Urinary bladder (tissue), 4 donors: ENCODE data around the gene FUS. TPM values are rescaled to one million over a fixed set of nuclear protein-coding genes. Genes with fewer than 3 reads are reported as not detected.
"Not testable (repeated sequence)": the region's sequence is repeated elsewhere in the genome, so short reads cannot be mapped to it uniquely, and the experiment has no call there.

Source experiments
- DNase-seq: peaks from one replicate; pipeline ENCODE4 v3.0.0-alpha.2; 2015; ENCODE audit errors: extremely low spot score
- H3K27ac ChIP-seq: one replicate; pipeline ENCODE4 v1.5.1; 2013; ENCODE audit warnings: low read depth, mild to moderate bottlenecking, moderate library complexity
- H3K36me3 ChIP-seq: one replicate; pipeline ENCODE4 v1.6.1; 2013; ENCODE audit warnings: mild to moderate bottlenecking, moderate library complexity; ENCODE audit not compliant: insufficient read depth
- H3K4me1 ChIP-seq: one replicate; pipeline ENCODE4 v1.6.1; 2013; ENCODE audit warnings: mild to moderate bottlenecking, moderate library complexity; ENCODE audit not compliant: insufficient read depth
- H3K4me3 ChIP-seq: one replicate; pipeline ENCODE4 v1.5.1; 2013; ENCODE audit warnings: low read depth, low read length
- WGBS: extraction: QIAGEN DNeasy Blood & Tissue Kit; methylation state at CpG from one replicate; pipeline ENCODE4 v1.1.7; 2013; 5-methylcytosine and 5-hydroxymethylcytosine counted together
- polyA plus RNA-seq: library from polyadenylated mRNA; stranded (reverse); fragments of 200-250 nt; gene quantifications from one replicate; pipeline ENCODE4 v1.2.3, GENCODE V29; 2013
- total RNA-seq: library from RNA; depleted of rRNA; stranded (reverse); fragments of >200 nt; gene quantifications from one replicate; pipeline ENCODE4 v1.2.3, GENCODE V29; 2014
- donor health status: healthy with polysubstance abuse.
- donor health status: healthy.

Gene FUS
- total and polyA plus RNA-seq, 2 donors: 81.6 to 159 TPM

DNA sequence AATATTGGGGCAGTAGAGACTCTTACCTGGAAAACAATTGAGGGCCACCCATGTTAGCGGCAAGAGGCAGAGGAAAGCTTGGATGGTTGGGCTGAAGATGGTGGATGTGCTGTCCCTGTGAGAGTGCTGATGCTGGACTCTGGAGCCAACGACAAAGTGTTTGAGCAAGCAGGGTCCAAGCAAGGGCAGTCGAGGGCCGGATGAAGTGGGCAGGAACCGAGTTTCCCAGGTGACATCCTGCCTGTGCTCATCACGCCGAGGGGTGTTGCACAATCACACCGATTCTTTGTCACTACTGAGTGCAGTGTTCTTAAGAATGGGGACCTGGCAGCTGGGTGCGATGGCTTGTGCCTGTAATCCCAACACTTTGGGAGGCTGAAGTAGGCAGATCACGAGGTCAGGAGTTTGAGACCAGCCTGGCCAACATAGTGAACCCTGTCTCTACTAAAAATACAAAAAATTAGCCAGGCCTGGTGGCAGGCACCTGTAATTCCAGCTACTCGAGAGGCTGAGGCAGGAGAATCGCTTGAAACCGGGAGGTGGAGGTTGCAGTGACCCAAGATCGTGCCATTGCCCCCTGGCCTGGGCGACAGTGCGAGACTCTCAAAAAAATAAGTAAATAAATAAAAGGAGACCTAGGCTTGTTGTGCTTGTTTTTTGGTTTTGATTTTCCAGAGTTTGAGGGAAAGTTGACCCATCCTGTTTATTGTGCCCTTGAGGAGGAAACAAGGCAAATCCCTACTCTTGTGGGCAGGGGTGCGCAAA lies 16.6 kb downstream of the FUS start:
- Histone ChIP-seq H3K4me3 (no peak overlapping the region), H3K27ac (no peak overlapping the region), H3K4me1 (no peaks in the 10 kb centered on the region), H3K36me3 (peaks cover 4% of the 10 kb centered on the region)
- no peak for DNase-seq
- 88% methylated on average over 17 of the region's 17 CpGs for WGBS

DNA sequence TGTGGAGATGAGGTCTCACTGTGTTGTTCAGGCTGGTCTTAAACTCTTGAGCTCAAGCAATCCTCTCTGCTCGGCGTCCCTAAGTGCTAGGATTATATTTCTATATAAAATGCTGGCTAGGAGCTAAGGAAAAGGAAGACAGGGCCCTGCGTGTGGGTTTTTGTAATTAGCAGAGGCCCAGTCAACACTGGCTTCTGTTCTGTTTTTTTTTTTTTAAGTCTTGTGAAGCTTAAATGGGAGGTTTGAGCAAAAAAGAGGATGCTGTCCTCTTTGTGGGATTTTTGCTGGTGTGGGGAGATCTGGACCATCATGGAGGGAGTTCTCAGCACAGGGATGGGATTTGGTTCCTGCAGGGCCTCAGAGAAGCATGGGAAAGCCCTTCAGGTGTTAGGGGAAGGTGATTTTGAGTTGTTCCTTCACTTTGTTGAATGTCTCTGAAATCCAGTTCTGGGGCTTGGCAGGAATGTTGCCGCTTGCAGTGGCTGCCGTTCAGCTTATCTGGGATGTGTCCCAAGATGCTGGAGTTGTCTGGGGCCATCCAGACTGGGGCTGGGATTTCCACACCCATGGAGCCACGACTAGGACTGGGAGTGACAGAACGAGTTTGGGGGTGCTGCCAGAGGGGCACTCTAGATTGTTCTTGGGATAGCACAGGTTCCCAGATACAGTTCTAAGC lies 18.4 kb downstream of the FUS start:
- Histone ChIP-seq H3K27ac (no peak overlapping the region), H3K4me3 (no peak overlapping the region), H3K36me3 (no peaks in the 10 kb centered on the region), H3K4me1 (no peaks in the 10 kb centered on the region)
- DNase-seq: no peak
- 60% methylated on average over 7 of the region's 7 CpGs for WGBS

DNA sequence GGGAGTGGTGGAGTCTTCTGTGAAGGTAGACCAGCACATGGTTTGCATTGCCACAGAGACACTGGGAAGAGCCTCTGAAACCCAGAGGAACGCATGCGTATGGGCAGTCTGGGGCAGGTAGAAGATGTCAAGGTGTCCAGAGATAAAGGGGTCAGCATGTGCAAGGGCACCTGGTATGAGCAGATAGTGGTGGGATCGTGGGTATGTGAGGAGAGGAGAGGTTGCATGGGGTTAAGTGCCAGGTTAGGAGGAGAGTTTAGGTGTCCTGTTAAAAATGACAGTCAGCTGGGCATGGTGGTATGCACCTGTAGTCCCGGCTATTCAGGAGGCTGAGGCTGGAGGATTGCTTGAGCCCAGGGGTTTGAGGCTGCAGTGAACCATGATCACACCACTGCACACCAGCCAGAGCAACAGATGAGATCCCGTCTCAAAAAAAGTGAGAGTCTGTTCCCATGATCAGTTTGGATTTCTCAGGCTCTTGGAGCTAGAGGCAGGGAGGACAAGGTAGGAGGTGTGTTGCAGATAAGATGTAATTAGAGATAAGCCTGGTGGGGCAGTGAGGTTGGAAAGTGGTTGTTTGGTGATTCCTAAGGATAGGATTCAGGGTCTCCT lies 19.6 kb downstream of the FUS start:
- Histone ChIP-seq H3K4me3 (no peak overlapping the region), H3K4me1 (no peaks in the 10 kb centered on the region), H3K36me3 (no peaks in the 10 kb centered on the region), H3K27ac (no peak overlapping the region)
- 93% methylated on average over 5 of the region's 5 CpGs for WGBS
- DNase-seq: no peak

DNA sequence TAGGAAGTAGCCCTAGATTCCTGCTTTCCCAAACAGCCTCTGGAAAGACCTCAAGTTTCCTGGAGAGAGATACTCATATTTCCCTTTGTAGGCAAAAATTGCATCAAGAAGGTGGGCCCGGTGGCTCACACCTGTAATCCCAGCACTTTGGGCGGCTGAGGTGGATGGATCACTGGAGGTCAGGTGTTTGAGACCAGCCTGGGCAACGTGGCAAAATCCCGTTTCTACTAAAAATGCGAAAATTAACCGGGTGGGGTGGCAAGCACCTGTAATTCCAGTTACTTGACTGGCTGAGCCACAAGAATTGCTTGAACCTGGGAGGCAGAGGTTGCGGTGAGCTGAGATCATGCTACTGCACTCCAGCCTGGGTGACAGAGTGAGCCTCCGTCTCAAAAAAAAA lies 20.2 kb downstream of the FUS start:
- DNase-seq, H3K27ac ChIP-seq, H3K4me3 ChIP-seq, H3K36me3 ChIP-seq, H3K4me1 ChIP-seq: not testable (repeated sequence)
- 89% methylated on average over 8 of the region's 8 CpGs for WGBS

DNA sequence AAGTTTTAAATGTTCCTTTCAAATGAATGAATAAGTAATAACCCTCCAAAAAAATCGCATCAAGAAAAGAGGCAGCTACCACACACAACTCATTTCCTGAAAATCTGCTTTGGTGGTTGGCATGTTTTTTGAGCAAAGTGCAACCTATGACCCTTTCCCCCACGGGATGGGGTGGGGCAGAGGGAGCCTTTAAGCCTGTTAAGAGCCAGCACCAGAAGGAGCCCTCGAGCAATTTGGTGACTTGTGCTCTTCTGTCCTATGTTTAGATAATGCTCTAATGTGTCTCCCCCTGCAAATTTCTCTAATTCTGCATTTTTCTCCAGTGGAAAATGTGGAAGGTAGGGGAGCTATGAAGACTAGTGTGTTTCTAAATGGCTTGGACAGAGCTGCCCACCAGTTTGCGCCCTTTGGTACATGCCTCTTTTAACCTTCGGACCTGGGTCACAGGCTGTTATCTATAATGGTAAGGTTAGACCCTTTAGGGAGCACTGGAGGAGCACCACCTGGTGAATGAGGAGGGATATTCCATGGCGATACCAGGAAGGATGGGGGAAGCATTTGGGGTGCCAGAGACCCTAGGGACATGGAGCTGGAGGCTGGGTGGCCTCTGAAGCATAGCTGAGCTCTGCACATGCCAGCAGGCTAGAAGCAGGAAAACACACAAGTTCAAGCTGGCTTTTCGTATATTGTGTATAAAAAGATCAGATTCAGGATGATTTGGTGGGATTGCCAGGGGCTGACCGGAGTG lies 21.1 kb downstream of the FUS start:
- 52% methylated on average over 8 of the region's 8 CpGs for WGBS

DNA sequence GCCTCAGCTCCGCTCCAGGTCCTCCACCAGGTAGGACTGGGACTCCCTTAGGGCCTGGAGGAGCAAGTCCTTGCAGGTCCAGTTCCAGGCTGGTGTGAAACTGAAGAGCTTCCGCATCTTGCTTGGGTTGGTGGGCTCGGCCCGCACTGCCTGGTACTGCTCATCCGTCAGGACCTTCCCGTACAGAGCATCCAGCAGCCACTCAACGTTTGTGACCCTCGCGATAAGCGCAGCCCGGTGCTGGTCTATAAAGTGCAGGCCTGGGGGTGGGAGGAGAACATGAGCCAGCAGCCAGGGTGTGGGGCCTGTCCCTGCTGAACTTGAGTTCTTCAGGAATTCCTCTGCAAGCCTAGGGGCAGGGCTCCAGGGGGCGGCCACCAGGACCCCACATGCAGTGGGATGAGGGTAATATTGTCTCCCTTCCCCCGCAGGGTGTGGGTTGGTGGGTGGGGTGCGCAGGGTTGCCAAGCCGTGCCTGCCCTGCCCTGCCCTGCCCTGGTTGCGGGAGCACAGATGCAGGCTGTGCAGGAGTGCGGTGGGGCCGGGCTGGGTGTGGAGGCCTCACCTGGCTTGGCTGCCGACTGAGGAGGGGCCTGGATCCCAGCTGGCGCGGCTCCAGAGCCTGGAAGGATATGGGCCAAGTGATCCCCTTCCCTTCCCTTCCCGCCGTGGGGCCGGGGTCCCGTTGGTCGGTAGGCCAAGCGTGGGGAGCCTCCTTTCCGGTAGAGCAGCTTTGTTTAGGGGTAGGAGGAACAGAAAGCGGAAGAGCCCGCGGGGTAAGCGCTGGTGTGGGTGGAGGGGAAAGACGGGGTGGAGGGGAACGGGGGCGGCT lies 21.9 kb downstream of the FUS start:
- Histone ChIP-seq H3K4me1 (no peaks in the 10 kb centered on the region), H3K4me3 (peak overlapping the region; percentile 88), H3K36me3 (no peaks in the 10 kb centered on the region), H3K27ac (peak overlapping the region; percentile 54)
- WGBS: 11% methylated on average over 35 of the region's 35 CpGs
- DNase-seq: no peak

More for the DNA sequence above, 21.1 kb downstream of the FUS start:
- Histone ChIP-seq H3K27ac (no peak overlapping the region), H3K4me3 (no peak overlapping the region), H3K36me3 (no peaks in the 10 kb centered on the region), H3K4me1 (no peaks in the 10 kb centered on the region)
- DNase-seq: no peak

DNA sequence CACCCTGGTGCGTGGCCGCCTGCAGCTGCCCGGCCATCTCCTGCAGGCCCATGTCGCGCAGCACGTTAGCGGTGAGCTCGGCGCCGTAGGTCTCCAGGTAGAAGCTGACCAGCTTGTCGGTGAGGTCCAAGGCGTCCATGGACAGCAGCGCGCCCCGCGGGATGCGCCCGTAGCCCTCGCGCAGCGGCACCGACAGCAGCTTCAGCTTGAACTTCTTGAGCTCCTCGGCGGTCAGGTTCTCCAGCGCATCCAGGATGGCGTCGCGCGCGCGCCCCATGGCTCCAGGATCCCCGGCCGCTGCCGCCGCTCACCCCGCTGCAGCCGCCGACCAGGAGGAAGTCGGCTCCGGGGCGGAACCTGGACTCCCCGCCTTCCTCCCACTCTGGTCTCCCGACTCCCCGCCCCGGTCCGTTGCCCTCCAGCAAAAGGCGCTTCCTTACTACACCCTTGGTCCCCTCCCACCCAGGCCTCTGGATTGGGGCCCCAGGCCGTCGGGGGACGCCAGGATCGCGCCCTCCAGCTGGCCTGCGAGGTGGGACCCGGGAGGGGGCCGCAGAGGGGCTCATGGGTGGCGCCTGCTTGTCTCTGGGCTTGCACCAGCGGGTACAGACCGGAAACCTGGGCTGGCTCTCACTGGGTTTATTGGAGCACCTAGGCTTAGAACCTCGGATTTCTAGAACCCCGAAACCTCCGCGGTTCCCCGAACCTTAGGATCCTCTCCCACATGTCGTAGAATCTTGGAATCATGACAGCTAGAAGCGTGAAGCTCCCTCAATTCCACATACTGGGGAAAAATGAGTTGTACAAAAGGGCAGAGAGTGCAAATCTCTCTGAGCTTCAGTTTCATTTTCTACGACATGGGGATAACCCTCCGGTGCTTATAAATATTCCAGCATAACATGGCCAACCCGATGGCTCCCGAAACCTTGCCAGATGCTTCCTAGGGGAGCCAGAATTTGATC lies 22.8 kb downstream of the FUS start, which contains the start of gene PYCARD:
Gene PYCARD (minus strand): TSS at position 347 of the 962 bp plus-strand sequence. CDS start 70 bp downstream, at position 277.
- Histone ChIP-seq H3K36me3 (no peaks in the 10 kb centered on the region), H3K27ac (peak within 1 kb of the TSS; percentile 69), H3K4me1 (no peaks in the 10 kb centered on the region), H3K4me3 (peak within 1 kb of the TSS; percentile 88)
- no peak for DNase-seq
- WGBS: 3% methylated on average over 69 of the region's 69 CpGs

DNA sequence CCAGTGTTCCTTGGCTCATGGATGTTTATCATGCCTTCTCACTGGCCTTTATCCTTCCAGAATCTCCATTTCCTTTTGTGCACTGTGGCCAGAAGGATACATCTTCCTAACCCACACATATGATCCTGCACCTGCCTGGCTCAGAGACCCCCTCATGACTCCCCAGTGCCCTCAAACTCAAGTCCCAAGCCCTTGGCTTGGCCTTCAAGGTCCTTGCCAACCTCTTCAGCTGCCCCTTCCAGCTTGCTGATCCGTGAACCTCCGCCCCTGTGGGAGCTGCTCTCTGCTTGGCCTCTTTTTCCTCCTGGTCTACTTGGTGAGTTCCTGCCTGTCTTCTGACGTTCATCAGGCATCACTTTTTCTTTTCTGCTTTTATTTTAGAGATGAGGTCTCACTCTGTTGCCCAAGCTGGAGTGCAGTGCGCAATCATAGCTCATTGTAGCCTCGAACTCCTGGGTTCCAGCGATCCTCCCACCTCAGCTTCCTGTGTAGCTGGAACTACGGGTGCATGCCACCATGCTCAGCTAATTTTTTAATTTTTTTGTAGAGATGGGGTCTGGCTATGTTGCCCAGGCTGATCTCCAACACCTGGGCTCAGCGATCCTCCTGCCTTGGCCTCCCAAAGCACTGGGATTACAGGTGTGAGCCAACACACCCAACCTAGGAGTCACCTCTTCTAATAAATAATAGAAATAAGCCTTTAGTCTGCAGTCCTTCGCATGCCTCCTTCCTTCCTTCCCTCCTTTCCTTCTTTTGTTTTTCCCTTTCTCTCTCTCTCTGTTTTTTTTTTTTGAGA lies 25.1 kb downstream of the FUS start:
- Histone ChIP-seq H3K4me3 (no peak overlapping the region), H3K27ac (no peak overlapping the region), H3K4me1 (no peaks in the 10 kb centered on the region), H3K36me3 (no peaks in the 10 kb centered on the region)
- 91% methylated on average over 9 of the region's 9 CpGs for WGBS
- DNase-seq: no peak

DNA sequence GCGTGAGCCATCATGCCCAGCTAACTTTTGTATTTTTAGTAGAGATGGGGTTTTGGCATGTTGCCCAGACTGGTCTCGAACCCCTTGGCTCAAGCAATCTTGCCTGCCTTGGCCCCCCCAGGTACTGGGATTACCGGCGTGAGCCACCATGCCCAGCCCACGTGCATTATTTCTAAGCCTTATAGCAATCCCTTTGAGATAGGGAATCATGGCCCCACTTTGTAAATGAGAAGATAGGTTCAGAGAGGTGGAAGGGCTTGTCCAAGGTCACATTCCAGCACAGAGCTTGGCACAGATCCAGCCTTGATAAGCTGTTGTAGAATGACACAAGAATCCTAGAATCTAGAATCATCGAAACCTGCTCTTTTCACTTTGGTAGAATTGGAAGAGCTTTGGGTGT lies 26.8 kb downstream of the FUS start:
- Histone ChIP-seq H3K36me3 (no peaks in the 10 kb centered on the region), H3K4me1 (no peaks in the 10 kb centered on the region), H3K4me3 (no peak overlapping the region), H3K27ac (no peak overlapping the region)
- DNase-seq: no peak
- whole genome bisulfite sequencing: 28% methylated on average over 6 of the region's 6 CpGs

DNA sequence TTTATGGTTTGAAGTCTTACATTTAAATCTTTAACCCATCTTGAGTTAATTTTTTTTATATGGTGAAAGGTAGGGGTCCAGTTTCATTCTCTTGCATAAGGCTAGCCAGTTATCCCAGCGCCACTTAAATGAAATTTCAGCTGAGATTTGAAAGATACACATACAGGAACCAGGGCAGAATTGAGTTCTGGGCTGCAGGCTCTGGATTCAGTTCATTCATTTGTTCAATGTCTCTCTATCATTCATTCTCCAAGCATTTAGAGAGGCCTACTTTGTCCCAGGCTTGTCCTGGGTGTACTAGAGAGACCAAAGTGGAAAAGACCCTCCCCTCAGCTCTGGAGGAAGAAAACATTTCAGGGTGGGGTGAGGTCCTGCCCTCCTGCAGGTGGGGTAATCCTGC lies 33.4 kb downstream of the FUS start:
- H3K4me1 ChIP-seq: no peaks in the 10 kb centered on the region
- no peak overlapping the region for H3K4me3 ChIP-seq
- no peak for DNase-seq
- H3K27ac ChIP-seq: no peak overlapping the region
- no peaks in the 10 kb centered on the region for H3K36me3 ChIP-seq
- WGBS: 92% methylated on average over 1 of the region's 1 CpG

DNA sequence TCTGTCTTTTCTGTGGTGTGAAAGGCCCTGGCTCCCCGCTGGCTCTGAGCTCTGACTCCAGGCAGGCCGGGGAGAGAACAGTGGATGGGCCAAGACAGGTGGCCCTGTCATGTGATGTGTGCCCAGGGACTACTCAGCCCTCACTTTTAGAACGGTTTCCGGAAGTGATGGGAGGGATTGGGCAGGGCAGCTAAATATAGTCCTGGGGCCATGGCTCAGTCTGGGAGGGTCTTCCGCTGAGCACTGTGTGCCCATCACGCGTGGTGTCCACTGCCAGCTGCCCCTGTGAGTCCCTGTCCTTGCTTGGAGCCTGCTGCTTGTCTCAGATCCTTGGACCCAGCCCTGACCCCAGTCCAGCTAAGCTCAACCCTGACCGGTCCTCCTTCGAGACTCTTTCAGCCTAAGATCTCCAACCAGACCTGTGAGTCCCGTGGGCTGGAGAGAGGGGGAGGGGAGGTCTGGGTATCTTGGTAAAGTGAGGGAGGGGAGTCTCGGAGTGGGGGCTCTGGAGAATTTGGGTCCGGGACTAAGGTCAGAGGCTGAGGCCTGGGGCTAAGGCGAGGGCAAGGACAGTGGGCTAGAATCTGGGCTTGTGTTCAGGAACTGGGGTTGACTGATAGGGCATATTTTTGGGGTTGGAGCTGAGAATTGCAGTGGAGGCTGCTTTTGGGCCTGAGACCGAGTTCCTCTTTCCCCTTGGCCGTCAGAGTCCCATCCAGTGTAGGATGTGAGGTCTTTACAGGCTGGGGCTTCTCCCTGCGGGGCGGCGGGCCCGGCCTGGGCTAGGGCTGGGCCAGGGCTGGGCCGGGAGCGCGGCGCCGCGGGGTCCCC lies 34.2 kb downstream of the FUS start, which contains the start of gene TRIM72:
Gene TRIM72 (plus strand): TSS at position 243 of the 831 bp plus-strand sequence. CDS start 620 bp downstream, outside the sequence.
- DNase-seq: no peak
- 56% methylated on average over 25 of the region's 25 CpGs for WGBS
- Histone ChIP-seq H3K4me1 (no peaks in the 10 kb centered on the region), H3K36me3 (no peaks in the 10 kb centered on the region), H3K27ac (no peak within 1 kb of the TSS), H3K4me3 (peak within 1 kb of the TSS; percentile 27)
